Non-pigmented ciliary epithelial cell (primary cell): ENCODE measurements around the gene CHAMP1.

ENCODE experiments used
- DNase-seq: peaks from one replicate; pipeline ENCODE4 v3.0.0-alpha.2; 2010; ENCODE audit warnings: low read depth

CHAMP1 gene

DNA sequence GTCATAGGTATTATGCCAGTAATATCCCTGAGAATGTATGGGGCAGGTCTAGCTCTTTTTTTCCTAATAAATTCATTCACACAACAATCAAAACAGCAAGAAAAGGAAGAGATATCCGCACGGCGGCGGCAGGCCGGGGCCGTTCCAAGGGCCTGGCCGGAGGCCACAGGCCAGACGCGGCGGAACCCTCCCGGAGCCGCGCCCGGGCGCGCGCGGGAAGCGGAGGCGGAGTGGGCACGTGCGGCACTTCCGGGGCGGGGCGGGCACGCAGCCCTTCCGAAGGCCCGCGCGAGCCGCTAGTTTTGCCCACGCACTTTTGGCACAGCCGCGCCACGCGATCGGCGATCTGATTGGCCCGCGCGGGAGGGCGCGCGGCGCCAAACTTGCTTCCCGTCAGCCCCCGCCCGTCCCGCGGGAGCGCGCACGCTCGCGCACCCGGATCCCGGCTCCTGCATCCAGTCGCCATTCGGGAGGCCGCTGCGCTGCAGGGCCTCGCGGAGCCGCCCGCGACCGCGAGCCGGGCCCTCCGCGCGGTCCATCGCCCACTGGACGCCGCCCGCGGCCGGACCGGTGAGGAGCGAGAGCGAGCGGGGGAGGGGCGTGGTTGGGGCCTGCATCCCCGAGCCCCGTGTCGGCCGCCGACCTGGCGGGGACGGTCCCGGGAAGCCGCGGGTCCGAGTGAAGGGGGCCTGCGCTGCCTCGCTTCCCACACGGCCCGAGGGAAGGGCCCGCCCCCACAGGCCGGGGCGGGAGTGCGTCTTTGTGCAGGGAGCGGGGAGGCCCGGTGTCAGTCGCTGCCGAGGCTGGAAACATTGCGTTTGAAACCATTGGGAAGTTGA is at the start of gene CHAMP1:
Gene CHAMP1, plus strand, starts transcription at position 430 of the 839 bp plus-strand sequence. CDS start 9,340 bp downstream, outside the sequence.
- DNase-seq: peak; percentile 75

- DNase-seq: no peak
These were observed 49.3 kb upstream of the CHAMP1 start for GRCh38 chr13:114264886-114265611.

- no peak for DNase-seq
These were observed 48.1 kb upstream of the CHAMP1 start for GRCh38 chr13:114266241-114266640.

- DNase-seq: no peak
These were observed 45.7 kb upstream of the CHAMP1 start for GRCh38 chr13:114268344-114269280.

DNA sequence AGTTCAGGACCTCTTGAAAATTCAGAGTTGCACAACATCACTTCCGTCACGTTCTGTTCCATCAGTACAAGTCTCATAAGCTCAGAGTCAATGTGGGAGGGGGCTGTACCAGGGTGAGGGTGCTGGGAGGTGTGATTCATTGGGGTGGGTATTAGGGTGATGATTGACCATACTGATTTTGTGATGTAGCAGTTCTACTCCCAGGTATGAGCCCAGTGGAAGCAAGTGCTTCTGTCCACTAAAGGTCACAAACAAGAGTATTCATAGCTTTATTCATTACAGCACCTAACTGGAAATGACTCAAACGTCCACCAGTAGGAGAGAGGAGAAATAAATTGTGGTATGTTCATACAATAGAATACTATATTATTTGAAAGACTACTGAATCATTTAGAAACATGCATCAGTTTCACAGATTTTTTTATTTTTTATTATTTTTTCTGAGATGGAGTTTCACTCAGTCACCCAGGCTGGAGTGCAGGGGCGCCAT is 45.0 kb upstream of the CHAMP1 start:
- no peak for DNase-seq

GRCh38 chr13:114272977-114273376 is 41.3 kb upstream of the CHAMP1 start:
- no peak for DNase-seq

DNA sequence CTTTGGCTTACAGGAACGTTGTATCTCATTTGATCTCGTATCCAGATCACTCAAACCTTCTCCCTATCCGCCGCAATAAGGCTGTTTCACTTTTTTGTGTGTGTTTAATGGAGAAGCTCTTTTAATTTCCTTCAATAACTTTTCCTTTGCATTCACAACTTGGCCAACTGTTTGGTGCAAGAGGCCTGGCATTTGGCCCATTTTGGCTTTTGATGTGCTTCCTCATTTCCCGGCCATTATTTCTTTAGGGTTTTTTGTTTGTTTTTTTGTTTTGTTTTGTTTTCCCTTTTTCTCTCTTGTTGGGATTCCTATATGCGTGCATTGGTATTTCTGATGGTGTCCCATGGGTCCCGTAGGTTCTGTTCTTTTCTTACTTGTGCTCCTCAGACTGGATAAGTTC is 39.0 kb upstream of the CHAMP1 start:
- no peak for DNase-seq

GRCh38 chr13:114279146-114279545 is 35.2 kb upstream of the CHAMP1 start:
- no peak for DNase-seq

GRCh38 chr13:114279758-114280355 is 34.4 kb upstream of the CHAMP1 start:
- DNase-seq: no peak

- DNase-seq: no peak
These were observed 32.8 kb upstream of the CHAMP1 start, which contains the start of gene UPF3A for GRCh38 chr13:114281351-114282040. TSS of gene UPF3A (plus strand) at chr13:114281601. CDS start at chr13:114281640, 39 bp downstream.

- no peak for DNase-seq
These were observed 32.1 kb upstream of the CHAMP1 start for GRCh38 chr13:114282041-114282670.

GRCh38 chr13:114283576-114283975 is 30.7 kb upstream of the CHAMP1 start:
- no peak for DNase-seq

DNA sequence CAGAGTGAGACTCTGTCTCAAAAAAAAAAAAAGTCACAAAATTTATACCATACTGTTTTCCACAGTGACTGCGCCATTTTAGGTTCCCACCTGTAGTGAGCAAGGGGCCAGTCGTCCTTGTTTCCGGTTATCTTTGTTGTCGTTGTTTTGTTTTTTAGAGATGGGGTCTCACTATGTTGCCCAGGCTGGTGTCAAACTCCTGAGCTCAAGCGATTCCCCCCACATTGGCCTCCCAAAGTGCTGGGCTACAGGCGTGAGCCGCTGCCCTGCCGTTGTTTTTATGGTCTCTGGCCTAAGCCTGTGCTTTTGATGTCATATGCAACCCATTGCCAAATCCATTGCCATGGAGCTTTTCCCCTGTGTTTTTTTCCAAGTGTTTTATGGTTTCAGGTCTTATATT is 29.6 kb upstream of the CHAMP1 start:
- DNase-seq: no peak

- DNase-seq: no peak
These were observed 29.0 kb upstream of the CHAMP1 start for GRCh38 chr13:114285166-114285808.

DNA sequence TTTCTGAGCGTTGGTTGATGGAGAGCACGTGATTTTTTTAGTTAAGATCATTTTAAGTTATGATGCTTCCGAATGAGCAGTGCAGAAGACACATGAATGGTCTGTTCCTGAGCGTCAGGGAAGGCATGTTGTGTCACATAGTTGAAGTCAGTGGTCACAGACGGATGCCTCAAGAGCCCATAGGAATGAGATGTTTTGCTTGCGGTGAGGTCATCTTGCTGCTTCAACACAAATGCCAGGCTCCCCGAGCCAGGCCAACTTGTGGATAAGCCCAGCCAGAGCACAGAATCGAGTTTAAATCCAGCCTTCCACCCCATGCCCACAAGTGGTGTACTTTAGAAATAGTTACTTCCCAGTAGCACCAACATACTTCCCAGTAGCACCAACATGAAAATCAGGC is 27.5 kb upstream of the CHAMP1 start:
- peak; percentile 43 for DNase-seq

DNA sequence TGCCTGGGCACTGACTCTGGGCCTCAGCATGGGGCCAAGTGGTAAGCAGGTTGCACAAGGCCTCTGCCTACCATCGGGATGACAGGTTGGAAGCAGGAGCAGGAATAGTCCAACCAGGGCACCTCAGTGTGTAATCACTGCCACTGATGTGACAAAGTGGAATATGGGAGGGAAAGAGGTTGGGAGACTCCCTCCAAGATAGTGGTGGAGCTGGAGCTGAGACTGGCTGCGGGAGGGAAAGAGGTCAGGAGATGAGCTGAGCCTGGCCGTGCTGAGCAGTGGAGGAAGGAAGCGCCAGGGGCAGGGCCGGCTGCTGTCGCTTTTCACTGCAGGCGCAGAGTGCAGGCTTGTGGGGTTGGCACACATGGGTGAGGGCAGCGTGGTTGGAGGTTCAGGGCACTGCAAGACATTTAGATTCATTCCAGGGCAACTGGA is 26.1 kb upstream of the CHAMP1 start:
- no peak for DNase-seq

- DNase-seq: no peak
These were observed 17.9 kb upstream of the CHAMP1 start for GRCh38 chr13:114296448-114296847.

DNA sequence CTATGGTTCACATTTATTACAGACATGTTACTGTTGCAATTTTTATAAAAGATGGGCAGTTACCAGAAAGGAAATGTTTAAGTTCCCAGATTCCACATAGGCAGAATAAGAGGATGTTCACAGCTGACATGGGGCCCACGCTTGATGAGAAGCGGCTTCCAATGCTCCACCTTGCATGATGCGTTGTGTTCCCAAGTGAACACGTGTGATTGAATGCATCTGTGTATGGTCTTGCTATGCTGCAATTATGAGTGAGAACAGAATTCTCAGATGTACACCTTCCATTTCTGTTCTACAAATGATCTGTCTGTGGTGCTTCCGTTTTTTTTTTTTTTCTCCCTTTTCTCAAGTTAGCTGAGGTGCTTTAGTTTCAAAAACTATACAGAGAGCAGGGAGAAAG is 17.4 kb upstream of the CHAMP1 start:
- no peak for DNase-seq

- no peak for DNase-seq
These were observed 15.4 kb upstream of the CHAMP1 start for GRCh38 chr13:114298866-114299265.
